Loucy (cell line): ENCODE results near the gene UFSP1.

Experiments
- H2AFZ ChIP-seq: fragments of 200-600 bp; sonication (generic); 2 replicates; pipeline ENCODE4 v1.6.0; 2016; ENCODE audit warnings: antibody characterized with exemption, mild to moderate bottlenecking, low read length, moderate library complexity
- H3F3A ChIP-seq: fragments of 200-600 bp; 2 replicates; pipeline ENCODE4 v1.6.0; 2016; ENCODE audit warnings: antibody characterized with exemption, low read depth, mild to moderate bottlenecking
- H3K27me3 ChIP-seq: fragments of 200-600 bp; sonication (generic); 2 replicates; pipeline ENCODE4 v1.6.1; 2014; ENCODE audit warnings: low read length, mild to moderate bottlenecking; ENCODE audit not compliant: insufficient read depth, poor library complexity, severe bottlenecking
- H3K36me3 ChIP-seq: fragments of 200-600 bp; sonication (generic); 2 replicates; pipeline ENCODE4 v1.6.1; 2016; ENCODE audit warnings: low read length; ENCODE audit not compliant: insufficient read depth
- H3K4me1 ChIP-seq: fragments of 200-600 bp; sonication (generic); 2 replicates; pipeline ENCODE4 v1.5.1; 2014; ENCODE audit warnings: low read length, mild to moderate bottlenecking; ENCODE audit not compliant: insufficient read depth, poor library complexity, severe bottlenecking
- H3K4me2 ChIP-seq: fragments of 200-600 bp; sonication (generic); 2 replicates; pipeline ENCODE4 v1.6.0; 2014; ENCODE audit warnings: antibody characterized with exemption, low read length, low read depth, mild to moderate bottlenecking; ENCODE audit not compliant: poor library complexity, severe bottlenecking
- H3K4me3 ChIP-seq: fragments of 200-600 bp; sonication (generic); 2 replicates; pipeline ENCODE4 v1.5.1; 2014; ENCODE audit warnings: low read length, mild to moderate bottlenecking, mixed read lengths; ENCODE audit not compliant: poor library complexity, severe bottlenecking
- H3K79me2 ChIP-seq: fragments of 200-600 bp; sonication (generic); 2 replicates; pipeline ENCODE4 v1.6.1; 2014; ENCODE audit warnings: low read length; ENCODE audit not compliant: insufficient read depth
- H3K9ac ChIP-seq: fragments of 200-600 bp; sonication (generic); 2 replicates; pipeline ENCODE4 v1.6.0; 2014; ENCODE audit warnings: mild to moderate bottlenecking, low read depth, low read length, moderate library complexity; ENCODE audit not compliant: poor library complexity, severe bottlenecking
- H3K9me2 ChIP-seq: fragments of 200-600 bp; sonication (generic); replicated peaks from 2 replicates; pipeline ENCODE4 v1.6.1; 2016; ENCODE audit warnings: low read depth, low read length, mixed read lengths
- H3K9me3 ChIP-seq: fragments of 200-600 bp; sonication (generic); 2 replicates; pipeline ENCODE4 v1.6.1; 2014; ENCODE audit warnings: mild to moderate bottlenecking, antibody characterized with exemption, low read length, low read depth; ENCODE audit not compliant: insufficient read depth
- H4K20me1 ChIP-seq: fragments of 200-600 bp; sonication (generic); 2 replicates; pipeline ENCODE4 v1.6.0; 2014; ENCODE audit warnings: antibody characterized with exemption, low read length, mild to moderate bottlenecking; ENCODE audit not compliant: insufficient read depth, poor library complexity, severe bottlenecking
- CTCF ChIP-seq: fragments of 200-600 bp; sonication (generic); conservative IDR thresholded peaks from 2 replicates; pipeline ENCODE4 v1.5.1; 2014; ENCODE audit warnings: mild to moderate bottlenecking, antibody characterized with exemption, low read length
- EZH2phosphoT487 ChIP-seq: fragments of 200-600 bp; IDR thresholded peaks from 2 replicates; pipeline ENCODE4 v1.6.1; 2018; ENCODE audit warnings: antibody characterized with exemption, mild to moderate bottlenecking, moderate library complexity, borderline replicate concordance

Gene UFSP1

GRCh38 chr7:100896732-100897608, 7.5 kb upstream of the UFSP1 start:
- Histone ChIP-seq H3K9ac (no peak overlapping the region), H3K4me2 (no peak overlapping the region), H3K36me3 (no peaks in the 10 kb centered on the region), H3K9me3 (no peaks in the 10 kb centered on the region), H3K27me3 (no peaks in the 10 kb centered on the region), H4K20me1 (no peaks in the 10 kb centered on the region), H3K4me1 (no peaks in the 10 kb centered on the region), H3K9me2 (no peaks in the 10 kb centered on the region), H2AFZ (no peak overlapping the region), H3K4me3 (no peak overlapping the region), H3F3A (no peaks in the 10 kb centered on the region), H3K79me2 (no peaks in the 10 kb centered on the region)
- TF ChIP-seq EZH2phosphoT487 (no peak), CTCF (peak; percentile 65)

GRCh38 chr7:100895956-100896731, 6.6 kb upstream of the UFSP1 start:
- no peak overlapping the region for H3K4me2 ChIP-seq
- no peaks in the 10 kb centered on the region for H3K36me3 ChIP-seq
- no peaks in the 10 kb centered on the region for H3K9me3 ChIP-seq
- no peaks in the 10 kb centered on the region for H3K4me1 ChIP-seq
- no peak overlapping the region for H2AFZ ChIP-seq
- H4K20me1 ChIP-seq: no peaks in the 10 kb centered on the region
- no peak for TF ChIP-seq CTCF
- TF ChIP-seq EZH2phosphoT487: no peak
- no peaks in the 10 kb centered on the region for H3F3A ChIP-seq
- no peak overlapping the region for H3K9ac ChIP-seq
- no peaks in the 10 kb centered on the region for H3K27me3 ChIP-seq
- no peaks in the 10 kb centered on the region for H3K79me2 ChIP-seq
- no peaks in the 10 kb centered on the region for H3K9me2 ChIP-seq
- no peak overlapping the region for H3K4me3 ChIP-seq

GRCh38 chr7:100895701-100895955, 6.1 kb upstream of the UFSP1 start, which contains the start of gene ACHE:
Gene ACHE, minus strand, starts transcription at chr7:100895888. Its CDS starts 1,656 bp downstream, at chr7:100894232.
- H3K4me2 ChIP-seq: no peak within 1 kb of the TSS
- no peaks in the 10 kb centered on the region for H3K9me3 ChIP-seq
- H3K36me3 ChIP-seq: no peaks in the 10 kb centered on the region
- H2AFZ ChIP-seq: no peak within 1 kb of the TSS
- TF ChIP-seq CTCF (no peak), EZH2phosphoT487 (no peak)
- H3F3A ChIP-seq: no peaks in the 10 kb centered on the region
- H3K9me2 ChIP-seq: no peaks in the 10 kb centered on the region
- H3K4me3 ChIP-seq: no peak within 1 kb of the TSS
- H3K4me1 ChIP-seq: no peaks in the 10 kb centered on the region
- H3K9ac ChIP-seq: no peak within 1 kb of the TSS
- no peaks in the 10 kb centered on the region for H3K79me2 ChIP-seq
- no peaks in the 10 kb centered on the region for H3K27me3 ChIP-seq
- no peaks in the 10 kb centered on the region for H4K20me1 ChIP-seq
